Coronary artery (tissue), 2 donors: ENCODE measurements around the gene PRR7.

Experiments
- DNase-seq: peaks from one replicate; pipeline ENCODE4 v3.0.0-alpha.2; 2017; ENCODE audit warnings: low spot score
- H3K27ac ChIP-seq, 2 donors: fragments of 200-600 bp; sonication (generic); one replicate each; pipeline ENCODE4 v1.5.1; 2016 to 2019
- H3K4me3 ChIP-seq: fragments of 200-600 bp; sonication (generic); 2 replicates; pipeline ENCODE4 v1.5.1; 2016; ENCODE audit warnings: mild to moderate bottlenecking, moderate library complexity
- CTCF ChIP-seq: fragments of 200-600 bp; sonication (generic); IDR thresholded peaks from one replicate; pipeline ENCODE4 v1.5.1; 2019; ENCODE audit warnings: antibody characterized with exemption

PRR7 gene

GRCh38 chr5:177430140-177430951, 16.3 kb upstream of the PRR7 start:
- H3K4me3 ChIP-seq = no peak overlapping the region
- TF ChIP-seq CTCF = no peak
- DNase-seq = no peak
- no peak overlapping the region for H3K27ac ChIP-seq

- Histone ChIP-seq H3K27ac (no peak overlapping the region), H3K4me3 (no peak overlapping the region)
- peak; percentile 73 for DNase-seq
- TF ChIP-seq CTCF = no peak
Observed at GRCh38 chr5:177430972-177431316, 15.7 kb upstream of the PRR7 start.

GRCh38 chr5:177431317-177432142, 15.1 kb upstream of the PRR7 start:
- no peak overlapping the region for H3K4me3 ChIP-seq
- no peak overlapping the region for H3K27ac ChIP-seq
- DNase-seq = peak; percentile 74
- no peak for TF ChIP-seq CTCF

GRCh38 chr5:177432143-177432838, 14.3 kb upstream of the PRR7 start:
- no peak for DNase-seq

GRCh38 chr5:177432839-177433657, 13.6 kb upstream of the PRR7 start:
- DNase-seq = no peak
- H3K4me3 ChIP-seq = no peak overlapping the region
- no peak for TF ChIP-seq CTCF
- H3K27ac ChIP-seq = no peak overlapping the region

More at GRCh38 chr5:177432143-177432838, 14.3 kb upstream of the PRR7 start:
- Histone ChIP-seq H3K27ac (no peak overlapping the region), H3K4me3 (no peak overlapping the region)
- TF ChIP-seq CTCF = no peak

- no peak for DNase-seq
- TF ChIP-seq CTCF = no peak
- no peak overlapping the region for H3K27ac ChIP-seq
- H3K4me3 ChIP-seq = no peak overlapping the region
Observed at GRCh38 chr5:177433658-177434217, 12.9 kb upstream of the PRR7 start.
